SKM-1 (cell line): Measurements from ENCODE around the gene CLCF1.

Source experiments
- DNase-seq: peaks from one replicate; lab custom pipeline; 2025; ENCODE audit not compliant: unreplicated experiment; lab: John Stamatoyannopoulos, UW

CLCF1 gene

GRCh38 chr11:67376063-67376820 lies 2.8 kb upstream of the CLCF1 start:
- DNase-seq: no peak

GRCh38 chr11:67375320-67376055 lies 2.1 kb upstream of the CLCF1 start:
- DNase-seq: no peak

GRCh38 chr11:67374571-67375281 lies 1.3 kb upstream of the CLCF1 start:
- DNase-seq: no peak

- DNase-seq: peak; percentile 26
Measured at GRCh38 chr11:67373648-67374570, 511 bp upstream of the CLCF1 start.

GRCh38 chr11:67372321-67372992 lies 941 bp downstream of the CLCF1 start:
- no peak for DNase-seq

- DNase-seq: no peak
Measured at GRCh38 chr11:67371911-67372320, 1.5 kb downstream of the CLCF1 start.

GRCh38 chr11:67371189-67371910 lies 2.0 kb downstream of the CLCF1 start:
- peak; percentile 30 for DNase-seq

GRCh38 chr11:67370351-67371076 lies 2.9 kb downstream of the CLCF1 start:
- DNase-seq: no peak

- no peak for DNase-seq
Measured at GRCh38 chr11:67369801-67370284, 3.6 kb downstream of the CLCF1 start.

GRCh38 chr11:67369275-67369674 lies 4.1 kb downstream of the CLCF1 start:
- no peak for DNase-seq

GRCh38 chr11:67368621-67369020 lies 4.8 kb downstream of the CLCF1 start:
- DNase-seq: no peak

- DNase-seq: no peak
Measured at GRCh38 chr11:67367761-67368227, 5.6 kb downstream of the CLCF1 start.

- DNase-seq: no peak
Measured at GRCh38 chr11:67366961-67367760, 6.2 kb downstream of the CLCF1 start.

- no peak for DNase-seq
Measured at GRCh38 chr11:67366546-67366945, 6.9 kb downstream of the CLCF1 start.

GRCh38 chr11:67365736-67366444 lies 7.5 kb downstream of the CLCF1 start:
- no peak for DNase-seq

GRCh38 chr11:67364783-67365722 lies 8.3 kb downstream of the CLCF1 start:
- no peak for DNase-seq
